Measurements from ENCODE around the gene MRPL43.

MRPL43 gene

DNA sequence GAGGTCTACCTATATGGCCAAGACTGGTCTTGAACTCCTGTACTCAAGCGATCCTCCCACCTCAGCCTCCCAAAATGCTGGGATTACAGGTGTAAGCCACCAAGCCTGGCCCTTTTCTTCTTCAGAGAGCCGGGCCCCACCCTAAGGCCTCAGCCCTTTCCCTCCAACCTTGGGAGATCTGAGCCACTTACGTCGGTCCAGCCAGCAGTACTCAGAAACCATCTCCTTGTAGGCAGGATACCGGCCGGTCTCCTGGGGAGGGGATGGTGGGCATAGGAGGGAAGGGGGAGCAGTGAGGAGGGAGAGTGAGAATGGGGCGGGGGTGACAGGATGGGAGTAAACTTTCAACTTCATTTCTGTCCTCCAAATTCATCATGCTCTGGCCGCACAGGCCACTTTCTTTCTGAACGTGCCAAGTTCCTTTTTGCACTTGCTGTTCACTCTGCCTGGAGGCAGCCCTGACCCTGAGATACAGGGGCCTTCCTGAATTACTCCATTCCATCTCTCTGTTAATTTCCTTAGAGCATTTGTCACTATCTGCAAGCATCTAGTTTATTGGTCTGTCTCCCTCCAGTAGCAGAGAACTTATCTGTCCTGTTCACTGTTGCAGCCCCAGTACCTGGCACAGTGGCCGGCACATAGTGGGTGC, 33.3 kb upstream of the MRPL43 start:
- in situ Hi-C loops (cut with MboI; ENCODE audit: low sequenced_read_pairs): no loop called here

GRCh38 chr10:101019440-101019703, 32.1 kb upstream of the MRPL43 start:
- in situ Hi-C loops (cut with MboI; ENCODE audit: low sequenced_read_pairs): no loop called here

- in situ Hi-C loops (cut with MboI; ENCODE audit: low sequenced_read_pairs): no loop called here
These were observed 31.5 kb upstream of the MRPL43 start for GRCh38 chr10:101018600-101019439.

GRCh38 chr10:101018118-101018599, 30.9 kb upstream of the MRPL43 start:
- in situ Hi-C loops (cut with MboI; ENCODE audit: low sequenced_read_pairs): no loop called here

- in situ Hi-C loops (cut with MboI; ENCODE audit: low sequenced_read_pairs): no loop called here
These were observed 29.5 kb upstream of the MRPL43 start for GRCh38 chr10:101016814-101017213.

GRCh38 chr10:101015582-101015973, 28.3 kb upstream of the MRPL43 start:
- in situ Hi-C loops (cut with MboI; ENCODE audit: low sequenced_read_pairs): no loop called here

- in situ Hi-C loops (cut with MboI; ENCODE audit: low sequenced_read_pairs): no loop called here
These were observed 27.8 kb upstream of the MRPL43 start for GRCh38 chr10:101014966-101015581.

GRCh38 chr10:101014230-101014884, 27.1 kb upstream of the MRPL43 start:
- in situ Hi-C loops (cut with MboI; ENCODE audit: low sequenced_read_pairs): no loop called here

DNA sequence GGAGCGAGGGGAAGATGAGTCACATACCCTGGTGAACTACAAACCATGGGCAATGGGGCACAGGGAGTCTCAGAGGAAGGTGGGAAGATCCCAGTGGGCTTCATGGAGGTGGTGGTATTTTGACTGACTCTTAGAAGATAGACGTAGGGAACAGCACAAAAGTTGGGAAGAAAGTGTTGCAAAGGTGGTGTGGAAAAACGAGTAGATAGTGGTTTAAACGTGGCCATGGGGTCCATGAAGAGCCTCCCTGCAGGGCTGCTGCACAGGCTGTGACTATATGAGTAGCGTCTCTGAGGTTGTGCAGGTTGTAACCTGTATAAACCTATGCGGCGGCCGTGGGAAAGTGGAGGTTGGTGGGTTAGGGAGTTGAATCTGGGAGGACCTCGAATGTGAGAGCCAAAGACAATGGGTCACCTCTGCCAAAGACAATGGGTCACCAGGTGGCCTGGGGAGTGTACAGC, 26.1 kb upstream of the MRPL43 start:
- in situ Hi-C loops (cut with MboI; ENCODE audit: low sequenced_read_pairs): no loop called here

DNA sequence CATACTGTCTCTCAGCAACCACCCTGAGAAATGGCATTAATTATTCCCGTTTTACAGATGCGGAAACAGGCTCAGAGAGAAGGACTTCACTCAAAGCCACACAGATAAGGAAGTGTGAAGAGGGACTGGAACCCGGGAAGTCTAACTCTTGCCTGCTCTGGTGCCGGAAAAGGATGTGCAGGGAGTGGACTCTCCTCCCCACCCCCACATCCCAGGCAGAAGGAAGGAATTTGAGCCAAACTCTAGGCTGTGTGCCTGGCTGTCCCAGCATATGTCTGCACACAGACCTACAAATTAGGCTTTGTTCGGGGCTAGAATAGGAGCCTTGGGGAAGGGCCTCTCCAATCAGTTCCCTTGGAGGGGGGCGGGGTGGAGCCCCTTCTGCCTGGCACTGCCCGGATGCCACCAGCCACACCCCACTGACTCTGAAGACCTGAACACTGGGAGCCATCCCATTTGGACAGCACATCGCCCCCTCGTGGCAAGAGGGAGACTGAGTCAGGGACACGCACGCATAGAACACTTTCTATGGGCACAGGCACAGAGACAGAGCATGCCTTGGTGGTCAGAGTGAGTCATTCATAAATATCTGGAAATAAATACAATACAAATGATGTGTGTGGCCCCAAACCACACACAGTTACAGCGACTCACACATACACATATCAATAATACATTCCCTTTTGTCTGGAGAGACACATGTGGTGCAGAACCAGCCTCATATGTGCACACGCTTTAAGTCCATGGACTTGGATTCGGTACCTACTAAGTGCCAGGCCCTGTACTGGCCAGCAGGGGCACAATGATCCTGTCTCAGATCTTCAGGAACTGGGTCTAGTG, 25.4 kb upstream of the MRPL43 start:
- in situ Hi-C loops (cut with MboI; ENCODE audit: low sequenced_read_pairs): no loop called here

- in situ Hi-C loops (cut with MboI; ENCODE audit: low sequenced_read_pairs): no loop called here
These were observed 24.5 kb upstream of the MRPL43 start for GRCh38 chr10:101011517-101012423.

DNA sequence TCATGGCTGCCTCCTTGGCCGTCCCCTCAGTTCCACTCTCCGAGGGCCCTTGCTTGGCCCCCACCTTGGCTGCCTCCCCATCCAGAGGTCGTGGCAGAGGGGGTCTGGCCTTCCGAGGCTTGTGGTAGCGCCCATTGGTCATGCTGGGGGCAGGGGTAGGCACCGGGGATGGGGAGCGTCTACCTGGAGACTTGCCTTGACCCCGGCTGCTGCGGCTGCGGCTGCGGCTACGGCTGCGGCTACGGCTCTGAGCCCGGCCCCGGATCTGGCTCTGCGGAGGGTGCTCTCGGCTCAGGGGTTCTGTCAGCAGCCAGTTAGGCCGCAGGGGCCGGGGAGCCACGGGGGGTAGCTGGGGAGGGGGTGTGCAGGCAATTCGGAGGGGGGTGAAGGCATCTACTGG, 23.0 kb upstream of the MRPL43 start:
- in situ Hi-C loops (cut with MboI; ENCODE audit: low sequenced_read_pairs): no loop called here

DNA sequence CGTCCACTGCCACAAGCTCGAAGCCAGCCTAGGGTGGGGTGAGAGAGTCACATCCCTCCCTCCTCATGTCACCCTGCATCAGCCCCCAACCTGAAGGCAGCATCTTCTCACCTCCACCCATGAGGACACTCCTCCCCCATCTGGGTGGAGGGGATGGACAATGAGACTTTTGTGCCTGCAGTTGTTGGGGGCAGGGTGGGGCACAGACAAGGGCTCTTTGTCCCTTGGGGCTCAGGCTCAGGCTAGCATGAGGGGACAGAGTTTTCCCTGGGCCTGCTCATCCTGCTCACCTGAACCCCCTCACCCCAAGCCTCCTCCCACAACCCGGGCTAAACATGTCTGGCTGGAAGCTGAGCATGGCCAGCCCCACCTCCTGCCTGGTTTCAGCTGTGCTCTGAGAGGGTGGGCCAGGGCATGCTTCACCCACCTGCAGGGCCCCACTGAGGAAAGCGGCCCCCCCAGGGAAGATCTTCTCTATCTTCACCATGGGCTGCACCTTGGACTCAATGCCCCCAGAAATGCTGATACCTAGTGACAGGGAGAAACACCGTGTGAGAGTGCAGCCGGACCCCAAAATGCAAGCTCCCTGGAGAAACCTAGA, 21.6 kb upstream of the MRPL43 start:
- in situ Hi-C loops (cut with MboI; ENCODE audit: low sequenced_read_pairs): no loop called here

DNA sequence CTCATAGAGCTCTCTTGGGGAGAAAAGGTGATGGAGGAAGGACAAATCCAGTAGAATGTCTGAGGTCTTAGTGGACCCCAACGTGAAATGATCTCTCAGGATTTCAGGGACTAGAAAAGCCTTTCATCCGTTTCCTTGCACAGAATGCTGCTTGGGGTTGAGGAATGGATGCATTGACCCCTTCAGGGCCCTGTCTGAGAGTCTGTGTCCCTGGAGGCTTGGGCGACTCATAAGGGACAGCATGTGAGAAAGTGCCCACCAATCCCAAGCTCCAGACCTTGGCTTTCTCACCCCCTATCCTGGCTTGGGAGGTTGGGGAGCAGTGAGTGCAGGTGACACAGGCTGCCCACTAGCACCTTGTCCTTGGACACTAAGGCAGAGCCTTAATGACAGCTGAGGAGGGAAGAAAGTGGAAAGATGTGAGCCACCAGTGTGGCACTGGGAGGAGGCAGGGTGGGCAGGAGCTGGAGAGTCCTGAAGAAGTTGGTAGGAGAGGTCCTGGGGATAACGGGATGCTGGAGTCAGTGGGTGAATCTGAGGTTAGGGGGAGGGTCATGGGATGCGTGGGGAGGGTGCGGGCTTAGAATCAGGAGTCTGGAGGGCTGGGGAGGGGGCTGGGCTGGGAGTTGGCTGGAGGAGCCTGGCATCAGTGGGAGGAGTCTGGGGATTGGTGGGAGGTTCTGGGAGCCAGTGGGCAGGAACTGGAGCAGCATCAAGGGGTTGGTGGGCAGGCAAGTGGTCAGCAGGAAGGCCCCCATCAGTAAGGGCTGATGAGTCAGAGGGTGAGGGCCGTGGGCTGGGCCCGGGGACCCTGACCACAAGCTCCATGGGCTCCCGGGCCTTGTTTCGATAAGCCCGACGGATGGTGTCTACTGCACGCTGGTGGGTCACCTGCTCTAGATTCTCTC, 20.9 kb upstream of the MRPL43 start:
- in situ Hi-C loops (cut with MboI; ENCODE audit: low sequenced_read_pairs): no loop called here

DNA sequence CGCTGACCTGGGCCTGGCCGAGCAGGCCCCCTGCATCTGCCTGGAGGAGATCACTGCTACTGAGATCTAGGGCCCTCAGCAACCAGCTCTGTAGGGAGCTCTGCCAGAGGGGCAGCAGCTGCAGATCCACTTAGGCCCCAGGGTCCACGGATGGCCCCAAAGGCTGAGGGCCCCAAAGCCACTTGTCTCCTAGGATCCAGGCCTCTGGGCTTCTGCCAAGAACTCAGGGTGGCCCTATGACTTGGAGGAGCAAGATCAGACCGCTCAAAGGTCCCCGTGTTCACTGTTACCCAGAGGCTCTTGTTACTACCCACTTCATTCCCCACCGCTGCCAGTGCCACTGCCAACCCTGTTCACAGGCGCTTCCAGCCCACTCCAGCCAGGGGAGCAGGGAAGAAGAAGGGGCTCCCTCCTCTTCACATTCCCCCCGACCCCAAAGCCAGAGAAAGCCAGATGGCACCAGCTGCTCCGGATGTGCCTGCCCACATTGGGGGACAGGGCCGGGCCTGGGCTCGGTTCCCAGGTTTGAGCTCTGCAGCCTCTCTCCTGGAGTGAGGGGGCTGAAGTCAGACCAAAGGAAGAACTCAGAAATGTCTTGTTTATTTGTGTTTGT, 19.9 kb upstream of the MRPL43 start:
- in situ Hi-C loops (cut with MboI; ENCODE audit: low sequenced_read_pairs): no loop called here

GRCh38 chr10:101006593-101007098, 19.3 kb upstream of the MRPL43 start:
- in situ Hi-C loops (cut with MboI; ENCODE audit: low sequenced_read_pairs): no loop called here

DNA sequence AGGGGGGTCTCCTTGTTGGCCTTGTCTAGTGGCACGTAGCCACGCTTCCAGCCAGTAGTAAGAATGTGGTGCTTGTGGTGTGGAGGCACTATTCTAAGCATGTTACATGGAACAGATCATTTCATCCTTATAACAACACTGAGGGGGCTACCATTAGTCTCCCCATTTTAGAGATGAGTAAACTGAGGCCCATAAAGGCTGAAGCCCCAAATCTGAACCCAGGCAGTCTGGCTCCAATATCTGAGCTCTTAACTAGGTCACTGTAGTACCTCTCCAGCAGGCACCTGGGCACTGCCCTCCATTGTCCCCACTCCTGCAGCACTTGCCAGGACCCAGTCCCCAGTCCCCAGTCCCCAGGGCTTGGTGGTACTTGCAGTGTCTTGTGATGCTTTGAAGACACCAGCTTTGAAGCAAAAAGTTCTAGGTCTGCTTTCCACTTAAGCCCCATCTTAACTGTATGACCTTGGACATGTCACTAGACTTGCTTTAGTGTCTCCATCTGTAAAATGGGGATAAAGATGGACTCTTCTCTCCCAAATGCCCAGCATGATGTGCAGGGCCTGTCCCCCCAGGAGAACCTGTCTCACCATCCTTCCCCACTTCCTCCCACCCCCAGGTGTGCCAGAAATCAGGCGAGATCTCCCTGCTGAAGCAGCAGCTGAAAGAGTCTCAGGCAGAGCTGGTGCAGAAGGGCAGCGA, 18.7 kb upstream of the MRPL43 start:
- in situ Hi-C loops (cut with MboI; ENCODE audit: low sequenced_read_pairs): no loop called here

All from HL-60/S4 (cell line).